H1 (cell line): Measurements from ENCODE around the gene TSC2. TPM values are rescaled to one million over a fixed set of nuclear protein-coding genes. Genes with fewer than 3 reads are reported as not detected.
"Not testable (repeated sequence)": the region's sequence is repeated elsewhere in the genome, so short reads cannot be mapped to it uniquely, and the experiment has no call there.

Experiments
- CTCF ChIA-PET: fragments of 300-600 bp; sonication (Branson Sonifier 250); formaldehyde crosslinking; loops from one replicate; lab custom pipeline; 2021; ENCODE audit not compliant: partially characterized antibody; lab: Charles Lee
- POLR2A ChIA-PET: fragments of 300-600 bp; sonication (Branson Sonifier 250); formaldehyde crosslinking; loops from one replicate; lab custom pipeline; 2021; ENCODE audit warnings: inconsistent platforms; ENCODE audit not compliant: partially characterized antibody; lab: Charles Lee
- DNase-seq, 2 experiments: peaks; one replicate each; pipeline versions ENCODE4 v3.0.0 to v3.0.0-alpha.2; 2010 to 2022; ENCODE audit warnings: low spot score in 2 of 2, low read depth in 1 of 2, mixed read lengths in 1 of 2
- FAIRE-seq: peaks from 2 replicates; lab custom pipeline; 2011; peaks lifted over from hg19 to GRCh38; lab: Jason Lieb, UNC
- H2AFZ ChIP-seq: 2 replicates; pipeline ENCODE4 v1.8.1; 2012; ENCODE audit warnings: low read length, inconsistent platforms
- H2AK5ac ChIP-seq: 2 replicates; pipeline ENCODE4 v1.6.1; 2013; ENCODE audit warnings: low read depth, low read length
- H2BK120ac ChIP-seq: replicated peaks from 2 replicates; pipeline ENCODE3; 2013; ENCODE audit warnings: low read depth, low read length, inconsistent platforms
- H2BK12ac ChIP-seq: 2 replicates; pipeline ENCODE4 v1.6.1; 2013; ENCODE audit warnings: low read depth, low read length
- H2BK15ac ChIP-seq: 2 replicates; pipeline ENCODE4 v1.6.1; 2013; ENCODE audit warnings: low read length
- H2BK20ac ChIP-seq: 2 replicates; pipeline ENCODE4 v1.6.1; 2013; ENCODE audit warnings: low read length
- H2BK5ac ChIP-seq: 2 replicates; pipeline ENCODE4 v1.6.1; 2013; ENCODE audit warnings: low read depth, low read length
- H3K14ac ChIP-seq: 2 replicates; pipeline ENCODE4 v1.6.1; 2013; ENCODE audit warnings: inconsistent platforms; ENCODE audit not compliant: insufficient read length
- H3K18ac ChIP-seq: 2 replicates; pipeline ENCODE4 v1.6.1; 2013; ENCODE audit warnings: low read length; ENCODE audit errors: extremely low read depth
- H3K23ac ChIP-seq: 2 replicates; pipeline ENCODE4 v1.6.1; 2013; ENCODE audit warnings: inconsistent platforms; ENCODE audit not compliant: insufficient read length
- H3K23me2 ChIP-seq: 2 replicates; pipeline ENCODE4 v1.6.1; 2013; ENCODE audit warnings: low read depth, low read length
- H3K27ac ChIP-seq: 2 replicates; pipeline ENCODE4 v1.6.1; 2011; ENCODE audit warnings: low read depth, low read length, inconsistent platforms
- H3K27me3 ChIP-seq, 4 experiments: replicated peaks in 1 of 4; 1 replicate in 1 of 4; 2 replicates in 3 of 4; pipeline versions ENCODE4 v1.6.1 to v1.8.1; 2011 to 2013; ENCODE audit warnings: low read length in 3 of 4, mild to moderate bottlenecking in 3 of 4, inconsistent platforms in 2 of 4, mixed read lengths in 2 of 4, moderate library complexity in 1 of 4; ENCODE audit not compliant: control insufficient read depth in 3 of 4, insufficient read depth in 3 of 4; ENCODE audit errors: extremely low read depth in 1 of 4
- H3K36me3 ChIP-seq, 4 experiments: 2 replicates each; pipeline versions ENCODE4 v1.6.1 to v1.8.1; 2011 to 2013; ENCODE audit warnings: mild to moderate bottlenecking in 4 of 4, low read length in 3 of 4, moderate library complexity in 2 of 4, control low read depth in 1 of 4, inconsistent platforms in 1 of 4; ENCODE audit not compliant: insufficient read depth in 4 of 4, control insufficient read depth in 2 of 4
- H3K4ac ChIP-seq: replicated peaks from 2 replicates; pipeline ENCODE3; 2013; ENCODE audit warnings: low read length, low read depth, mixed read lengths, inconsistent platforms; ENCODE audit not compliant: insufficient read length
- H3K4me1 ChIP-seq, 4 experiments: replicated peaks in 1 of 4; 1 replicate in 1 of 4; 2 replicates in 3 of 4; pipeline versions ENCODE4 v1.6.1 to v1.8.1; 2011 to 2013; ENCODE audit warnings: low read length in 3 of 4, inconsistent platforms in 2 of 4, mixed read lengths in 1 of 4; ENCODE audit not compliant: insufficient read depth in 4 of 4, control insufficient read depth in 3 of 4
- H3K4me2 ChIP-seq, 2 experiments: 2 replicates each; pipeline versions ENCODE4 v1.6.1 to v1.8.1; 2011 to 2013; ENCODE audit warnings: low read depth in 2 of 2, low read length in 2 of 2, control low read depth in 1 of 2, inconsistent platforms in 1 of 2, mild to moderate bottlenecking in 1 of 2; ENCODE audit not compliant: insufficient read depth in 1 of 2
- H3K4me3 ChIP-seq, 4 experiments: fragments of 200-600, 300-600 bp in 1 of 4; sonication (generic), shearing (Covaris generic), sonication (Bioruptor Twin) in 1 of 4; 2 replicates each; pipeline versions ENCODE4 v1.5.1 to v1.8.1; 2011 to 2016; ENCODE audit warnings: low read length in 4 of 4, low read depth in 3 of 4, control low read depth in 2 of 4, inconsistent platforms in 2 of 4, mild to moderate bottlenecking in 2 of 4, mixed read lengths in 1 of 4, moderate library complexity in 1 of 4; ENCODE audit not compliant: insufficient read depth in 2 of 4; ENCODE audit errors: extremely low read depth in 1 of 4
- H3K56ac ChIP-seq: replicated peaks from 2 replicates; pipeline ENCODE3; 2013; ENCODE audit warnings: low read depth, mild to moderate bottlenecking, mixed read lengths, low read length, inconsistent platforms; ENCODE audit not compliant: insufficient read length
- H3K79me1 ChIP-seq: 2 replicates; pipeline ENCODE4 v1.6.1; 2013; ENCODE audit warnings: low read depth, low read length, control low read depth
- H3K79me2 ChIP-seq, 2 experiments: 2 replicates each; pipeline versions ENCODE4 v1.6.1 to v1.8.1; 2012 to 2013; ENCODE audit warnings: low read length in 2 of 2, mild to moderate bottlenecking in 2 of 2, inconsistent platforms in 1 of 2; ENCODE audit not compliant: insufficient read depth in 2 of 2, control insufficient read depth in 1 of 2
- H3K9ac ChIP-seq, 4 experiments: replicated peaks in 1 of 4; 1 replicate in 1 of 4; 2 replicates in 3 of 4; pipeline versions ENCODE4 v1.6.1 to v1.8.1; 2011 to 2013; ENCODE audit warnings: low read depth in 3 of 4, low read length in 3 of 4, control low read depth in 2 of 4, mild to moderate bottlenecking in 2 of 4, moderate library complexity in 2 of 4, inconsistent platforms in 1 of 4; ENCODE audit errors: extremely low read depth in 1 of 4
- H3K9me3 ChIP-seq, 2 experiments: 2 replicates each; pipeline versions ENCODE4 v1.6.1 to v1.8.1; 2012 to 2013; ENCODE audit warnings: mild to moderate bottlenecking in 2 of 2, moderate library complexity in 2 of 2, control low read depth in 1 of 2, inconsistent platforms in 1 of 2, low read depth in 1 of 2, low read length in 1 of 2, mixed read lengths in 1 of 2; ENCODE audit not compliant: insufficient read depth in 2 of 2
- H4K20me1 ChIP-seq, 2 experiments: replicated peaks in 1 of 2; 2 replicates each; pipeline versions ENCODE3 to v1.8.1; 2011 to 2013; ENCODE audit warnings: inconsistent platforms in 2 of 2, low read length in 2 of 2, mild to moderate bottlenecking in 1 of 2; ENCODE audit not compliant: insufficient read depth in 2 of 2, control insufficient read depth in 1 of 2
- H4K5ac ChIP-seq: 2 replicates; pipeline ENCODE4 v1.6.1; 2013; ENCODE audit warnings: low read length, low read depth, mixed read lengths, inconsistent platforms; ENCODE audit not compliant: insufficient read length
- H4K8ac ChIP-seq: 2 replicates; pipeline ENCODE4 v1.8.0; 2013; ENCODE audit warnings: mild to moderate bottlenecking, moderate library complexity, low read length, inconsistent platforms; ENCODE audit not compliant: insufficient read depth; ENCODE audit errors: extremely low read depth
- H4K91ac ChIP-seq: replicated peaks from 2 replicates; pipeline ENCODE3; 2013; ENCODE audit warnings: low read length, mixed read lengths, inconsistent platforms; ENCODE audit not compliant: insufficient read length
- RAD21 ChIP-seq, 2 experiments: IDR thresholded peaks in 1 of 2; conservative IDR thresholded peaks in 1 of 2; 2 replicates each; pipeline ENCODE4 v1.6.1; 2011; ENCODE audit warnings: low read depth in 2 of 2, low read length in 2 of 2, improper control_type of control experiment in 1 of 2, inconsistent platforms in 1 of 2, mild to moderate bottlenecking in 1 of 2, moderate library complexity in 1 of 2
- WGBS, 2 experiments: shearing (Covaris generic) in 1 of 2; methylation state at CpG; one replicate each; pipeline versions ENCODE4 v1.1.6 to v1.1.7; 2013 to 2015; ENCODE audit warnings: low lambda C conversion rate in 2 of 2, mixed read lengths in 2 of 2, inconsistent platforms in 1 of 2, low coverage in 1 of 2, missing lambda C conversion rate in 1 of 2; ENCODE audit not compliant: insufficient replicate concordance in 2 of 2, insufficient coverage in 1 of 2, insufficient read length in 1 of 2; ENCODE audit errors: extremely low coverage in 1 of 2, missing lambda C conversion rate in 1 of 2; 5-methylcytosine and 5-hydroxymethylcytosine counted together
- polyA plus RNA-seq, 7 experiments: library from polyadenylated mRNA; depleted of rRNA in 3 of 7; stranded (reverse) in 5 of 7; unstranded in 2 of 7; fragments of >200 nt in 5 of 7; fragments of 200-250 nt in 2 of 7; gene quantifications; 1 replicate in 5 of 7; 2 replicates in 1 of 7; 4 replicates in 1 of 7; pipeline versions ENCODE4 v1.2.1 to v1.2.3, GENCODE V29; 2011 to 2013; ENCODE audit warnings: missing spikeins in 2 of 7, mixed read lengths in 2 of 7
- total RNA-seq: library from RNA; stranded (reverse); fragmentation: NEBNext Ultra II Directional; extraction: Animal tissue kit (Norgen Biotek cat#: 25700); gene quantifications from 2 replicates; pipeline ENCODE4 v1.2.1, GENCODE V29; 2021
- TF ChIP-seq, protein P1 (sequence below), 3 experiments: IDR thresholded peaks; 1 replicate in 2 of 3; 2 replicates in 1 of 3; pipeline versions ENCODE4 v1.5.1 to v1.6.1; 2011; ENCODE audit warnings: low read length in 3 of 3, mild to moderate bottlenecking in 3 of 3, inconsistent platforms in 2 of 3, low read depth in 1 of 3, moderate library complexity in 1 of 3; ENCODE audit not compliant: insufficient read depth in 1 of 3; ENCODE audit errors: control extremely low read depth in 1 of 3

Gene TSC2
- total and polyA plus RNA-seq, 2 of the 8 experiments (the other 6 are each of a cell fraction or from before 2014, with no cell fraction given): 65.9 to 96.6 TPM

- H3K27me3 ChIP-seq, H3K18ac ChIP-seq, H2BK12ac ChIP-seq, H4K8ac ChIP-seq, H3K4ac ChIP-seq, H4K20me1 ChIP-seq, H3K36me3 ChIP-seq, H2BK5ac ChIP-seq, H3K27ac ChIP-seq, H4K91ac ChIP-seq, H3K9me3 ChIP-seq, H3K56ac ChIP-seq, H3K4me2 ChIP-seq, H2BK15ac ChIP-seq, H3K9ac ChIP-seq, H2BK120ac ChIP-seq, H4K5ac ChIP-seq, H2AK5ac ChIP-seq, H2BK20ac ChIP-seq, H3K4me3 ChIP-seq, FAIRE-seq, H3K23me2 ChIP-seq, H2AFZ ChIP-seq, DNase-seq, H3K23ac ChIP-seq, H3K79me1 ChIP-seq, H3K14ac ChIP-seq: not testable (repeated sequence)
- ChIA-PET POLR2A (interaction anchor here (2.4 kb wide), 1 partner anchor 34 kb away, joined by 7 read pairs; the partner anchor contains the start of gene TRAF7), CTCF (interaction anchor here (0.6 to 2.6 kb wide), 9 partner anchors 19 to 394 kb away, joined by 3 to 20 read pairs (median 4); no protein-coding TSS in a partner anchor)
- H3K4me1 ChIP-seq: peaks cover 0 to 22% (median 8%) of the 10 kb centered on the region in 4 experiments; a peak in 5 of 7 replicates
- TF ChIP-seq, protein P1, sequence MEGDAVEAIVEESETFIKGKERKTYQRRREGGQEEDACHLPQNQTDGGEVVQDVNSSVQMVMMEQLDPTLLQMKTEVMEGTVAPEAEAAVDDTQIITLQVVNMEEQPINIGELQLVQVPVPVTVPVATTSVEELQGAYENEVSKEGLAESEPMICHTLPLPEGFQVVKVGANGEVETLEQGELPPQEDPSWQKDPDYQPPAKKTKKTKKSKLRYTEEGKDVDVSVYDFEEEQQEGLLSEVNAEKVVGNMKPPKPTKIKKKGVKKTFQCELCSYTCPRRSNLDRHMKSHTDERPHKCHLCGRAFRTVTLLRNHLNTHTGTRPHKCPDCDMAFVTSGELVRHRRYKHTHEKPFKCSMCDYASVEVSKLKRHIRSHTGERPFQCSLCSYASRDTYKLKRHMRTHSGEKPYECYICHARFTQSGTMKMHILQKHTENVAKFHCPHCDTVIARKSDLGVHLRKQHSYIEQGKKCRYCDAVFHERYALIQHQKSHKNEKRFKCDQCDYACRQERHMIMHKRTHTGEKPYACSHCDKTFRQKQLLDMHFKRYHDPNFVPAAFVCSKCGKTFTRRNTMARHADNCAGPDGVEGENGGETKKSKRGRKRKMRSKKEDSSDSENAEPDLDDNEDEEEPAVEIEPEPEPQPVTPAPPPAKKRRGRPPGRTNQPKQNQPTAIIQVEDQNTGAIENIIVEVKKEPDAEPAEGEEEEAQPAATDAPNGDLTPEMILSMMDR (IDR thresholded peaks at IDR 0.05; ENCODE audit: control extremely low read depth in 1 of 3, insufficient read depth in 1 of 3, low read depth in 1 of 3, low read length in 3 of 3): peak in 2 of 3 experiments; percentile 3 to 10; a peak in 2 of 4 replicates
- peak; percentile 18 to 33; a peak in 3 of 4 replicates for TF ChIP-seq RAD21 (IDR thresholded peaks at IDR 0.05 in 1 of 2, conservative IDR thresholded peaks at IDR 0.05 in 1 of 2; ENCODE audit: low read depth in 2 of 2, low read length in 2 of 2)
- 70% methylated on average over 4 of the region's 9 CpGs; no CpG with 5 or more reads in 1 of the 2 experiments for WGBS, 2 experiments
- H3K79me2 ChIP-seq: peaks cover 0 to 18% of the 10 kb centered on the region in 2 experiments; a peak in 3 of 4 replicates
Observed at GRCh38 chr16:2121325-2121724, 73.5 kb downstream of the TSC2 start.
